GM12801 (cell line): ENCODE measurements around the gene BCAS3.

ENCODE experiments used
- CTCF ChIP-seq: IDR thresholded peaks from one replicate; pipeline ENCODE4 v1.5.1; 2011; ENCODE audit warnings: control low read depth; ENCODE audit not compliant: insufficient read length; ENCODE audit errors: extremely low read depth

Gene BCAS3

DNA sequence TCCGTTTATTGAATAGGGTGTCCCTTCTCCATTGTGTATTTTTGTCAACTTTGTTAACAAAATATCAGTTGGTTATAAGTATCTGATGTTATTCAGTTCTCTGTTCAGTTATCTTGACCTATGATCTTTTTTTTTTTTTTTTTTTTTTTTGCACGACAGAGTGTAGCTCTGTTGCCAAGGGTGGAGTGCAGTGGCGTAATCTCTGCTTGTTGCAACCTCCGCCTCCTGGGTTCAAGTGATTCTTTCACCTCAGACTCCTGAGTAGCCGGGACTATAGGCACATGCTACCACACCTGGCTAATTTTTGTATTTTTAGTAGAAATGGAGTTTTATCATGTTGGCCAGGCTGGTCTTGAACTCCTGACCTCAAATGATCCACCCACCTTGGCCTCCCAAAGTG is 215.8 kb downstream of the BCAS3 start:
- no peak for TF ChIP-seq CTCF

DNA sequence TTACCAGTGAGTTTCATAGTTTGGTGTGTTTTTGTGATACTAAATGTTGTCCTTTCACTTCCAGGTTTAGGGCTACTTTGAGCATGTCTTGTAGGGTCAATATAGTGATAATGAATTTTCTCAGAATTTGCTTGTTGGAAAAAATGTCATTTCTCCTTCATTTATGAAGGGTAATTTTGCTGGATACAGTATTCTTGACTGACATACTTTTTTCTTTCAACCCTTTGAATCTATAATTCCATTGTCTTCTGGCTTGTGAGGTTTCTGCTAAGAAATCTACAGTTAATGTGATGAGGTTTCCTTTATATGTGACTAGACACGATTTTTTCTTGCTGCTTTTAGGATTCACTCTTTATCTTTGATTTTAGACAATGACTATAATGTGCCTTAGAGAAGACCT is 219.3 kb downstream of the BCAS3 start:
- no peak for TF ChIP-seq CTCF

GRCh38 chr17:60899115-60899514 is 221.5 kb downstream of the BCAS3 start:
- no peak for TF ChIP-seq CTCF

DNA sequence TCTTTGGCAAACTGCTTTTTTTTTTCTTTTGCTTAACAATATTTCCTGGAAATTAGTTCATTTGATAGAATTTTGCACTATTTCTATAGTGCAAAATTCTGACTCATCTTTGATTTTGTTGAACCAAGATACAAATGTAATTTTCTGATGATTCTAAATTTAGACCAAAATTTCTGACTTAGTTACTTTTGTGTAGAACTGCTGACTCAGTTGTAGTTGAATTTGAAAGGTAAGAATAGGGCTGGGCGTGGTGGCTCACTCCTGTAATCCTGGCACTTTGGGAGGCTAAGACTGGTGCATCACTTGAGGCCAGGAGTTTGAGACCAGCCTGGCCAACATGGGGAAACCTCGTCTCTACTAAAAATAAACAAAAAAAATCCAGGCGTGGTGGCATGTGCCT is 223.0 kb downstream of the BCAS3 start:
- no peak for TF ChIP-seq CTCF

DNA sequence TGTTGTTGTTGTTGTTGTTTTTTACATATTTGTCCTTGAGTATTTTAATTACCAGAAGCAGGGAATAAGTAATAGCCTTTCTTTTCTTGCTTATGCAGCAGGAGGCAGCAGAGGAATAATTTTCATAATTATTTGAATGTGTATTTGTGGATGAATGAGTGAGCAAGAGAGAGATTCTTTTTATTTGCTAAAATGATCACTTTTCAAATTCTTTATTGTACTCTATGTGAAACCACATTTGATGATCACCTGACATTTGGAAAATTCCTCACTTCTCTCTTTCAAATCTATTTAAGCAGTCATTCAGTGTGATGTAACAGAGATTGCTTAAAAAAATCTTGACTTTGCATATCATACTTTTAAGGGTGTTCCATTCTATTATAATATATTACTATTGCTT is 223.6 kb downstream of the BCAS3 start:
- no peak for TF ChIP-seq CTCF

GRCh38 chr17:60901806-60902205 is 224.2 kb downstream of the BCAS3 start:
- TF ChIP-seq CTCF = no peak

DNA sequence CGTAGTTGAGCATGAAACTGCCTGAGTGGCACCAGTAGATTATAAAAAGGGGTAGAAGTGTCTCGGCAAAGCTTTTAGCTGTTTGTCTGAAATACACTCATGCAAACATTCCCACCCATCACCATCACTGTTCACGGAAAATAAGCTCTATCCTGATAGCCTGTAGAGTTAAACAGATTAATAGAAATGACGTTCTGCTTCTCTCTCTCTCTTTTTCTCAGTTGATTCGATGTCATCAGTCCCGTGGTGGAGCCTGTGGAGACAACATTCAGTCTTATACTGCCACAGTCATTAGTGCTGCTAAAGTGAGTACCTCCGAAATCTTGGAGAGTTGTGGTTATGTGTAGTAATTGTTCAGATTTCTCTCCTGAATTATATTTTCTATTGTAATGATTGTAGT is 224.7 kb downstream of the BCAS3 start:
- no peak for TF ChIP-seq CTCF

GRCh38 chr17:60904582-60904981 is 226.9 kb downstream of the BCAS3 start:
- no peak for TF ChIP-seq CTCF
